Myometrial cell (primary cell): ENCODE results near the gene INTS11. TPM values are rescaled to one million over a fixed set of nuclear protein-coding genes. Genes with fewer than 3 reads are reported as not detected.

Experiments used
- total RNA-seq: library from RNA; depleted of rRNA; stranded (reverse); fragments of >200 nt; gene quantifications from 2 replicates; pipeline ENCODE4 v1.2.3, GENCODE V29; 2015

Gene INTS11
- 119 TPM in 2 replicates for total RNA-seq

DNA sequence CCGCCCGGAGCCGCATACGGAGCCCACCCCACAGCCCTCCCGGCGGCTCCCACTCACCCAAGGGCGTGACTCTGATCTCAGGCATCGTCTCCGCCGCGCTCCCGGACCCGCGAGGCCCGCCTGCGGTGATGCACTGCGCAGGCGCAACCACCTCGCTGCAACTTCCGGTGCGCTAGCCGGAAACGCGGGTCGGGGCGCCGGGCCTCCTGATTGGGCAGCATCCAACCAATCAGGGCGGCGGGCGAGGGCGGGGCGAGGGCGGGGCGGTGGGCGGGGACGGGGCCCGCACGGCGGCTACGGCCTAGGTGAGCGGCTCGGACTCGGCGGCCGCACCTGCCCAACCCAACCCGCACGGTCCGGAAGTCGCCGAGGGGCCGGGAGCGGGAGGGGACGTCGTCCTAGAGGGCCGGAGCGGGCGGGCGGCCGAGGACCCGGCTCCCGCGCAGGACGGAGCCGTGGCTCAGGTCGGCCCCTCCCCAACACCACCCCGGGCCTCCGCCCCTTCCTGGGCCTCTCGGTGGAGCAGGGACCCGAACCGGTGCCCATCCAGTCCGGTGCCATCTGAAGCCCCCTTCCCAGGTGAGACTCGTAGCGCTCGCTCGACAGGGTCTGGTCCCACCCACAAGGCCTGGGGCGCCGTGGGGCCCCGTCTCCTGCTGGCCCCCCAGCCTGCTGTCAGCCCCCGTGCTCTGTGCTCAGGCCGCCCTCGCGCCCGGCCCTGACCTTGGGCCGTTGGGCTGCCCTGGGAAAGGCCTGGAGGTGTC, at the start of gene INTS11, which contains the start of gene CPTP:
INTS11 (minus strand) TSS at position 137 of the 764 bp plus-strand sequence; CDS start at position 85, 52 bp downstream.
CPTP (plus strand) TSS at position 279 of the 764 bp plus-strand sequence. CDS start 2,109 bp downstream, outside the sequence.

DNA sequence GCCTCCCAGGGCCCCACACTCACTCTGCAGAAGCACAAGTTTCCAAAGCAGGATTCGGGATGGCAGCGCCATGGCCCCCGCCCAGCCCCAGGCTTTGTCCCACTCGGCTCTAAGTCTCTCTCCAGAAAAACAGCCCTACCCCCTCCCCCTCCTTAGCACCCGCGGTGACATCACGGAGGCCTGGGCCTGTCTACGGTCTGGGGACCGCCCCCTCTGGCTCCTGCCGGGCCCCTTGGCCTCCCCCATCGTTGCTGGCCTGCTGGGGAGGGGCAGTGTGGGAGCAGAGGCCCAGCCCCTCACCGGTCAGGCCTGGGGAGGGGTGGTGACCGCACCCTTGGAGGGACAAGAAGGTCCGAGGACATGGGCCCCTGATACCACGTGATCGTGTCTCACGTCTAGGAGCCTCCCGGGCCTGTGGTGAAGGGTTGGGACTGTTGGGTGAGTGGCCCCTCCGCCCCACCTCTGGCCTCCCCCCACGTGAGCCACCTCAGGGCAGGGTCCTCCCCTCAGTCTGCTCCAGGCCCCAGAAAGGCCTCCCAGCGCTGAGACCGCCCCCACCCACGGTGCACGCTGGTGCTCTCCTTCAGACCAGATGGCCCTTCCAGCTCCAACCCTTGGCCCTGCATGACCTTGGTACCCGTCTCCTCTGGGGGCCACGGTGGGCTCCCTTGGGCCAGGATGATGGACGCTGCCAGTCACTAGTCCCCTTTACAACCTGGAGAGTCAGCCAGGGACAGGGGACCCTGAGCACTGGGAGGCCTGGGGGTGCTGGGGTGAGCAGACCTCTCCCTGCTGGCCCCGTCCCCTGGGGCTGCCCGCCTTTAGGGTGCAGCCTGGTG, 34.2 kb upstream of the INTS11 start, which contains the start of gene MXRA8:
MXRA8 (minus strand) TSS at position 123 of the 839 bp plus-strand sequence; CDS start at position 72, 51 bp downstream.

DNA sequence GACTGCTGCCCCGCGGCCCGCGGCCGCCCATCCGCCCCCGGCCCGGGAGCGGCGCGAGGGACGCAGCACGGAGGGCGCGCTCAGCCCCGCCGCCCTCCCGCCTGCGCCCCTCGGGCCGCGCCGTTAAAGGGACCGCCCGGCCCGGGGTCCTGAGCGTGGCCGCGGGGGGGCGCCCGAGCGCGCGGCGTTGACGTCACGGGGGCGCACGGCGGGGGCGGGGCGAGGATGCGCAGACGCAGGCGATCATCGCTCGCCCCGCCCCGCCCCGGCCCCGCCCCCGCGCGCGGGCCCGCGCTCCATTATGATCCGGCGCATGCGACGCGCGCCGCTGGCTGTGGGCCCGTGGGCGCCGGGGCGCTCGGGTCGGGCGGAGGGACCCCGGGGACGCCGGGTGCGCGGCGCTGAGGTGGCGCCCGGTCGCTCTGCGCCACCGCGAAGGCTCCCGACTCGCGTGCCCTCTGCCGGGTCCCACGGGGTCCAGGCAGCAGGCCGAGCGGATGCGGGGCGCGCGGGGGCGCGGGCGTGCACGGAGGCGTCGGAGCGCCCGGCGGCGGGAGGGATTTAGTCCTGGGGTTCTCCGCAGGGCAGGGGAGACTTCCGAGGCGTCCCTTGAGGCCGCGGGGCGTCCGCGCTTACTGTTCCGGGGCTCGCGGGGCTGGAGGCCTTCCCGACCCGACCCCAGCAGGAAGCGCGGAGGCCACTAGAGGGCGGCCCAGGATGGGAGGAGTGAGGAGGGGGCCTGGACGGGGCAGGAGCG, 25.0 kb upstream of the INTS11 start, which contains the start of gene DVL1:
DVL1 (minus strand) TSS at position 163 of the 757 bp plus-strand sequence. CDS start 353 bp downstream, outside the sequence.

DNA sequence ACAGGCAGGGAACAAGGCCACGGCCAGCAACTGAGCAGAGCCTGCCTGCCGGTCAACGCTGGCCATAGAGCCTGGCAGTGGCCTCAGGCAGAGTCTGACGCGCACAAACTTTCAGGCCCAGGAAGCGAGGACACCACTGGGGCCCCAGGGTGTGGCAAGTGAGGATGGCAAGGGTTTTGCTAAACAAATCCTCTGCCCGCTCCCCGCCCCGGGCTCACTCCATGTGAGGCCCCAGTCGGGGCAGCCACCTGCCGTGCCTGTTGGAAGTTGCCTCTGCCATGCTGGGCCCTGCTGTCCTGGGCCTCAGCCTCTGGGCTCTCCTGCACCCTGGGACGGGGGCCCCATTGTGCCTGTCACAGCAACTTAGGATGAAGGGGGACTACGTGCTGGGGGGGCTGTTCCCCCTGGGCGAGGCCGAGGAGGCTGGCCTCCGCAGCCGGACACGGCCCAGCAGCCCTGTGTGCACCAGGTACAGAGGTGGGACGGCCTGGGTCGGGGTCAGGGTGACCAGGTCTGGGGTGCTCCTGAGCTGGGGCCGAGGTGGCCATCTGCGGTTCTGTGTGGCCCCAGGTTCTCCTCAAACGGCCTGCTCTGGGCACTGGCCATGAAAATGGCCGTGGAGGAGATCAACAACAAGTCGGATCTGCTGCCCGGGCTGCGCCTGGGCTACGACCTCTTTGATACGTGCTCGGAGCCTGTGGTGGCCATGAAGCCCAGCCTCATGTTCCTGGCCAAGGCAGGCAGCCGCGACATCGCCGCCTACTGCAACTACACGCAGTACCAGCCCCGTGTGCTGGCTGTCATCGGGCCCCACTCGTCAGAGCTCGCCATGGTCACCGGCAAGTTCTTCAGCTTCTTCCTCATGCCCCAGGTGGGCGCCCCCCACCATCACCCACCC, 6.9 kb upstream of the INTS11 start, which contains the start of gene TAS1R3:
TAS1R3 (plus strand) TSS at position 213 of the 898 bp plus-strand sequence; CDS start at position 279, 66 bp downstream.

DNA sequence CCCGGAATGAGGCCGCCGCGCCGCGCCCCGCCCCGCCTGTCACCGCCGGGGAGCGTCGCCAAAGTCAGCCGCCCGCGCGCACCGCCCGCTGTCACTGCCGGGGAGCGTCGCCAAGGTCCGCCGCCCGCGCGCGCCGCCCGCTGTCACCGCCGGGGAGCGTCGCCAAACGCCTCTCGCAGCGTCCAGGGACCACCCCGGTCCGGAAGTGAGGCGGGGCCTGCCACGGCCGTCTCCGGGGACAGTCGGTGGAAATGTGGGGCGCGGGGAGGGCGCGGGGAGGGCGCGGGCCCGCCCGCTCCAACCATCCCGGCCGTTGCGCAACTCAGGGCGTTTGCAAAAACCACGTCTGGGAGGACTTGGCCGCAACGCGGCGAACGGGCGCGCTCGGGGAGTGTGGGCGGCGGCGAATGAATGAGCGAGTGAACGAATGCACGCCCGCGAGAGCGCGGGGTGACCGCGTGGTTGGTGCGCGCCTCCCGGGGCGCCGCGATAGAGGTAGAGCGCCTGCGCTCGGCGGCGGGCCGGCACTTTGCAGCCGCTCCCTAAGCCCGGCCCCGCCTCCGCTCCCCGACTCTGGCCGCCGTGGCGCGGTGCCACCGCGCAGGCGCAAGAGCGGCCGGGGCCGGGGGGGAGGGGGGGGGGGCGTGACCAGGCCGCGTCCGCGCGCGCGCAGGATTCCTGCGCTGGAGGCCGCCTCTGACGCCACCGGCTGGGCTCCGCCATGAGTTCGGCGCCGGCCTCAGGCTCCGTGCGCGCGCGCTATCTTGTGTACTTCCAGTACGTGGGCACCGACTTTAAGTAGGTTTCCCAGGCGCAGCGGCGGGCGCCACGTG, 16.3 kb downstream of the INTS11 start, which contains the start of the genes ACAP3 and PUSL1:
ACAP3 (minus strand) TSS at position 8 of the 833 bp plus-strand sequence. CDS start 115 bp downstream, outside the sequence.
PUSL1 (plus strand) TSS at position 675 of the 833 bp plus-strand sequence; CDS start at position 722, 47 bp downstream.

DNA sequence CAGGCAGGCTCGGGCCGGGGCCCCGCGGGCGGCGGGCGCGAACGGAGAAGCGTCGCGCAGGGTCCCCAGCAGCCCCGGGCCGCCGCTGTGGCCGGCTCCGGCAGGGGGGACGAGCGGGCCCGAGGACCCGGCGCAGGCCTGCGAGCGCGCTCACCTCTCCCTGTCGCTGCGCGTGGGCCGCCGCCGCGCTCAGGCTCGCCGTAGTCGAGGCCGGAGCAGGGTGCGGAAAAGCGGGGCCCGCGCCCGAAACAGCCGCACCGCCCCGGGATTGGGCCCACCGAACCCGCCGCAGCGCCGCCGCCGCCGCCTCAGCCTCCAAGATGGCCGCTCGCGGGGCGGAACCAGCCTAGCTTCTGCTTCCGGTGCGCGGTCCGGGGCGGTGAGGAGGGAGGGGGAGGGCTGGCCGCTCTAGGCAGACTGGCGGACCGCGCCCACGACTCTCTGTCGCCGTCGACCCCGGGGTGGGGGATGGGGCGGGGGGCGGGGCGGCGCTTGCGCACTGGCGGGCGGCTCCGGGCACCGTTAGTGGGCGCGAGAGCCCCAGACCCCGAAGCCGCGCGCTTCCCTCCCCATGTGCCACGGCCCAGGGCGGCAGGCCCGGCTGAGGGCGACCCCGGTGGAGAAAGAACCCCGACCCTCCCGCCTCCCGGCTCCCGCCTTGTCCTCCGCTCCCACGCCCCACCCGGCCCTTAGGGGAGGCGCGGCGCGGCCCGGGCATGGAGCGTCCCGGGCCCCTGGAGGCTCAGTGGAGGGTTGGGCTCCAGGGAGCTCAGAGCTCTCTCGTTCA, 50.8 kb downstream of the INTS11 start, which contains the start of gene UBE2J2:
UBE2J2 (minus strand) TSS at position 343 of the 787 bp plus-strand sequence. CDS start 5,862 bp downstream, outside the sequence.

Other genes with a start within 250 kb of the INTS11 start
- 14.4 and 24.2 TPM in 2 replicates for gene C1orf159, start 208.6 kb downstream of the INTS11 start, total RNA-seq
- not detected in 2 replicates for gene TTLL10, start 150.8 kb downstream of the INTS11 start, total RNA-seq
- gene TNFRSF18, start 118.1 kb downstream of the INTS11 start, total RNA-seq: 1.9 and 3.7 TPM in 2 replicates
- gene TNFRSF4, start 110.5 kb downstream of the INTS11 start, total RNA-seq: not detected in 2 replicates
- gene SDF4, start 92.7 kb downstream of the INTS11 start, total RNA-seq: 216 and 244 TPM in 2 replicates
- 23.9 and 24.6 TPM in 2 replicates for gene B3GALT6, start 92.4 kb downstream of the INTS11 start, total RNA-seq
- 1.1 TPM in 1 of 2 replicates, not detected in the other for gene C1QTNF12, start 77.9 kb downstream of the INTS11 start, total RNA-seq
- gene UBE2J2, start 50.8 kb downstream of the INTS11 start, total RNA-seq: 40.1 and 44.5 TPM in 2 replicates
- gene SCNN1D, start 44.2 kb downstream of the INTS11 start, total RNA-seq: under 0.01 TPM in 1 of 2 replicates, not detected in the other
- gene ACAP3, start 16.7 kb downstream of the INTS11 start, total RNA-seq: 19.1 and 25.4 TPM in 2 replicates
- gene PUSL1, start 16.1 kb downstream of the INTS11 start, total RNA-seq: 33.4 and 34.2 TPM in 2 replicates
- 21.6 and 39.8 TPM in 2 replicates for gene CPTP, start 142 bp upstream of the INTS11 start, total RNA-seq
- gene TAS1R3, start 6.6 kb upstream of the INTS11 start, total RNA-seq: 0.18 TPM in 1 of 2 replicates, not detected in the other
- gene DVL1, start 24.8 kb upstream of the INTS11 start, total RNA-seq: 66.8 and 69.5 TPM in 2 replicates
- 354 and 384 TPM in 2 replicates for gene MXRA8, start 33.9 kb upstream of the INTS11 start, total RNA-seq
- gene AURKAIP1, start 50.5 kb upstream of the INTS11 start, total RNA-seq: 186 and 214 TPM in 2 replicates
- gene CCNL2, start 74.7 kb upstream of the INTS11 start, total RNA-seq: 33.4 and 51.4 TPM in 2 replicates
- gene MRPL20, start 82.6 kb upstream of the INTS11 start, total RNA-seq: 136 and 244 TPM in 2 replicates
- 4.3 and 6.6 TPM in 2 replicates for gene ANKRD65, start 96.6 kb upstream of the INTS11 start, total RNA-seq
- 12.2 and 13.3 TPM in 2 replicates for gene VWA1, start 111.0 kb upstream of the INTS11 start, total RNA-seq
- gene ATAD3C, start 125.0 kb upstream of the INTS11 start, total RNA-seq: 0.29 and 3.4 TPM in 2 replicates
- 29.1 and 33.2 TPM in 2 replicates for gene ATAD3B, start 147.1 kb upstream of the INTS11 start, total RNA-seq
- 58.5 and 59.7 TPM in 2 replicates for gene ATAD3A, start 187.5 kb upstream of the INTS11 start, total RNA-seq
- 18.3 and 20.5 TPM in 2 replicates for gene TMEM240, start 216.0 kb upstream of the INTS11 start, total RNA-seq